ENCODE data around the gene C21orf91.
"Not testable (repeated sequence)": the region's sequence is repeated elsewhere in the genome, so short reads cannot be mapped to it uniquely, and the experiment has no call there.

Gene C21orf91

GRCh38 chr21:17784180-17784598 is 35.0 kb downstream of the C21orf91 start:
- Histone ChIP-seq H3K9ac (ENCODE audit: low read depth, low read length) (no peak overlapping the region), H3K27me3 (ENCODE audit: control insufficient read depth, insufficient read depth, low read length) (no peaks in the 10 kb centered on the region), H3K36me3 (ENCODE audit: control insufficient read depth, insufficient read depth, low read length) (no peaks in the 10 kb centered on the region), H3K4me3 (ENCODE audit: low read depth, low read length) (no peak overlapping the region), H3K9me3 (ENCODE audit: control insufficient read depth, insufficient read depth, low read length) (no peaks in the 10 kb centered on the region), H3K4me1 (ENCODE audit: control insufficient read depth, insufficient read depth, low read length) (peaks cover 9% of the 10 kb centered on the region)

DNA sequence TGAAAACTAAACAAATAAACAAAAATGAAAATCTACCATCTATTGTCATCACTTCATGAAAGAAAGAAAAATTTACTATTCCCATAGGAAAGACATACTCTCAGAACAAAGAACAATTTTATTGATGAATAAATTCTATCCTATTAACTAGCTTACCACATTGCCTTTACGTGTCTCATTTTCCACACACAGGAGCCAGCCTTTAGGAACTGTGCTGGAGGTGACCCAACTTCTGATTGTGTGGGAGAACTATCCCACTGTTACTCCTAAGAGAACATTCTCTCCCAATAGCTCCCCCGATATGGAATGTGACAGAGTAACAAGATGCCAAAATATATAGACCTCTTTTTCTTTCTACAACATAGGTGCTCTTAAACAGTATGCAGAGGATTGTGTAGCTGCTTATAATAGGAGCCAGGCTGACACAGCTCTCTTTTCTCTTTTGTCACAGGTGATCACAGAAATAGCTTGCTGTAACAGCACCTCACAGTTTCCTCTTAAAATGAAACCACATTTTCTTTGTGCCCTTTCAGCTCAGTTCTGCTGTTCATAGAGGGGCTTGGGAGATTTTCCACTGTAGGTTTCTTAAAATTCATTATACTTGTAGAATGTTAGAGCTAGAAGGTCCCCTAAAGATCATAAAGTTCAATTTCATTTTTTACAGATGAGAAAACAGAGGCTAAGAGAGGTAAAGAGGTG is 35.5 kb downstream of the C21orf91 start:
- H3K4me3 ChIP-seq (ENCODE audit: low read depth, low read length), result no peak overlapping the region
- no peaks in the 10 kb centered on the region for H3K36me3 ChIP-seq (ENCODE audit: control insufficient read depth, insufficient read depth, low read length)
- no peaks in the 10 kb centered on the region for H3K27me3 ChIP-seq (ENCODE audit: control insufficient read depth, insufficient read depth, low read length)
- no peaks in the 10 kb centered on the region for H3K9me3 ChIP-seq (ENCODE audit: control insufficient read depth, insufficient read depth, low read length)
- peaks cover 9% of the 10 kb centered on the region for H3K4me1 ChIP-seq (ENCODE audit: control insufficient read depth, insufficient read depth, low read length)
- H3K9ac ChIP-seq (ENCODE audit: low read depth, low read length), result no peak overlapping the region

GRCh38 chr21:17783003-17783402 is 36.2 kb downstream of the C21orf91 start:
- no peaks in the 10 kb centered on the region for H3K36me3 ChIP-seq (ENCODE audit: control insufficient read depth, insufficient read depth, low read length)
- no peak overlapping the region for H3K9ac ChIP-seq (ENCODE audit: low read depth, low read length)
- H3K27me3 ChIP-seq (ENCODE audit: control insufficient read depth, insufficient read depth, low read length), result no peaks in the 10 kb centered on the region
- H3K4me1 ChIP-seq (ENCODE audit: control insufficient read depth, insufficient read depth, low read length), result peaks cover 9% of the 10 kb centered on the region
- no peaks in the 10 kb centered on the region for H3K9me3 ChIP-seq (ENCODE audit: control insufficient read depth, insufficient read depth, low read length)
- no peak overlapping the region for H3K4me3 ChIP-seq (ENCODE audit: low read depth, low read length)

DNA sequence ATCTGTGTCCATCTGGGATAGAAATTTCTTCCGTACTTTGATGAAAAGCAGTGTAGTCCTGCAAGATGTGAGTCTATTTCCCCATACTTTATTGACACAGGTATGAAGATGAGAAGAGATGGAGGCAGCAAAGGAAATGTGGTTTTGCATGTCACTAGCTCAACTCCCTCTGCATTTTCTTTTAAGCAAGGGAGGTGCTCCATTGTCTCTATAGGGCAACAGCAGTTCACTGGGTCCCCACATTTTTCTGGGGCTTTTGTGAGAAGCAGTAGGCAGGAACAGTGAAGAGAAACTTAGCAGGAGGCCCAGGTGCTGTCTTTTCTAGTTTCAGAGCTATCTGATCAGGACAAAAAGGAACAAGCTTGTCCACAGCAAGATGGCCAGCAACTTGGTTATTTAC is 37.1 kb downstream of the C21orf91 start:
- Histone ChIP-seq H3K9me3 (ENCODE audit: control insufficient read depth, insufficient read depth, low read length) (no peaks in the 10 kb centered on the region), H3K4me1 (ENCODE audit: control insufficient read depth, insufficient read depth, low read length) (peaks cover 9% of the 10 kb centered on the region), H3K27me3 (ENCODE audit: control insufficient read depth, insufficient read depth, low read length) (no peaks in the 10 kb centered on the region), H3K4me3 (ENCODE audit: low read depth, low read length) (no peak overlapping the region), H3K36me3 (ENCODE audit: control insufficient read depth, insufficient read depth, low read length) (no peaks in the 10 kb centered on the region), H3K9ac (ENCODE audit: low read depth, low read length) (no peak overlapping the region)

- Histone ChIP-seq H3K36me3 (ENCODE audit: control insufficient read depth, insufficient read depth, low read length) (no peaks in the 10 kb centered on the region), H3K27me3 (ENCODE audit: control insufficient read depth, insufficient read depth, low read length) (no peaks in the 10 kb centered on the region), H3K9me3 (ENCODE audit: control insufficient read depth, insufficient read depth, low read length) (no peaks in the 10 kb centered on the region), H3K4me3 (ENCODE audit: low read depth, low read length) (no peak overlapping the region), H3K4me1 (ENCODE audit: control insufficient read depth, insufficient read depth, low read length) (peaks cover 9% of the 10 kb centered on the region), H3K9ac (ENCODE audit: low read depth, low read length) (no peak overlapping the region)
These were observed 37.6 kb downstream of the C21orf91 start for GRCh38 chr21:17781524-17781923.

DNA sequence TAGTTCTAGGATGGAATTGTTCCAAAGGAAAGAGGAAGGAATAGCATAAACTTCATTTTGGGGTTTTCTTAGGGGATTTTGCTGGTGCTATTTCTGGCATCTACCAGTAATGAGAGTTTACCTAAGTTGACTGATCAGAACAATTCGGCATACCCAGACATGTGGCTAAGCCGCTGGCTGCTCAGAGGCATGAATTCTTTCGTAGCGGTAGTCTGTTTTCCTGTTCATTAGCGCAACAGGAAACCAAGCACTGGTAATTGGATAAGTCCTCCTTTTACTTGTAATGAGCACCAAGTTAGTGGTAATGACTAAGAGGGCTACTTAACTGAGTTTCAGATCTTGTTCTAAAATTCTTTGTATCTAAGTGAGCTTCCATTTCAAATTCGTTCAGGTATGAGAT is 38.6 kb downstream of the C21orf91 start:
- Histone ChIP-seq H3K4me1 (ENCODE audit: control insufficient read depth, insufficient read depth, low read length) (peaks cover 9% of the 10 kb centered on the region), H3K36me3 (ENCODE audit: control insufficient read depth, insufficient read depth, low read length) (no peaks in the 10 kb centered on the region), H3K9ac (ENCODE audit: low read depth, low read length) (no peak overlapping the region), H3K4me3 (ENCODE audit: low read depth, low read length) (no peak overlapping the region), H3K27me3 (ENCODE audit: control insufficient read depth, insufficient read depth, low read length) (no peaks in the 10 kb centered on the region), H3K9me3 (ENCODE audit: control insufficient read depth, insufficient read depth, low read length) (no peaks in the 10 kb centered on the region)

- Histone ChIP-seq H3K9me3 (ENCODE audit: control insufficient read depth, insufficient read depth, low read length) (no peaks in the 10 kb centered on the region), H3K4me1 (ENCODE audit: control insufficient read depth, insufficient read depth, low read length) (peaks cover 9% of the 10 kb centered on the region), H3K27me3 (ENCODE audit: control insufficient read depth, insufficient read depth, low read length) (no peaks in the 10 kb centered on the region), H3K36me3 (ENCODE audit: control insufficient read depth, insufficient read depth, low read length) (no peaks in the 10 kb centered on the region), H3K9ac (ENCODE audit: low read depth, low read length) (no peak overlapping the region), H3K4me3 (ENCODE audit: low read depth, low read length) (no peak overlapping the region)
These were observed 39.2 kb downstream of the C21orf91 start for GRCh38 chr21:17779980-17780379.

- peaks cover 9% of the 10 kb centered on the region for H3K4me1 ChIP-seq (ENCODE audit: control insufficient read depth, insufficient read depth, low read length)
- no peaks in the 10 kb centered on the region for H3K36me3 ChIP-seq (ENCODE audit: control insufficient read depth, insufficient read depth, low read length)
- H3K9ac ChIP-seq (ENCODE audit: low read depth, low read length), result no peak overlapping the region
- no peaks in the 10 kb centered on the region for H3K9me3 ChIP-seq (ENCODE audit: control insufficient read depth, insufficient read depth, low read length)
- H3K4me3 ChIP-seq (ENCODE audit: low read depth, low read length), result no peak overlapping the region
- H3K27me3 ChIP-seq (ENCODE audit: control insufficient read depth, insufficient read depth, low read length), result no peaks in the 10 kb centered on the region
These were observed 39.7 kb downstream of the C21orf91 start for GRCh38 chr21:17779496-17779895.

- Histone ChIP-seq H3K9ac (ENCODE audit: low read depth, low read length) (no peak overlapping the region), H3K9me3 (ENCODE audit: control insufficient read depth, insufficient read depth, low read length) (no peaks in the 10 kb centered on the region), H3K27me3 (ENCODE audit: control insufficient read depth, insufficient read depth, low read length) (no peaks in the 10 kb centered on the region), H3K36me3 (ENCODE audit: control insufficient read depth, insufficient read depth, low read length) (no peaks in the 10 kb centered on the region), H3K4me3 (ENCODE audit: low read depth, low read length) (no peak overlapping the region), H3K4me1 (ENCODE audit: control insufficient read depth, insufficient read depth, low read length) (peaks cover 9% of the 10 kb centered on the region)
These were observed 41.9 kb downstream of the C21orf91 start for GRCh38 chr21:17777072-17777765.

- no peak overlapping the region for H3K4me3 ChIP-seq (ENCODE audit: low read depth, low read length)
These were observed 43.6 kb downstream of the C21orf91 start for GRCh38 chr21:17775431-17776126.

GRCh38 chr21:17775021-17775420 is 44.1 kb downstream of the C21orf91 start:
- not testable (repeated sequence) for H3K9me3 ChIP-seq (ENCODE audit: control insufficient read depth, insufficient read depth, low read length); H3K4me3 ChIP-seq (ENCODE audit: low read depth, low read length); H3K4me1 ChIP-seq (ENCODE audit: control insufficient read depth, insufficient read depth, low read length); H3K27me3 ChIP-seq (ENCODE audit: control insufficient read depth, insufficient read depth, low read length); H3K9ac ChIP-seq (ENCODE audit: low read depth, low read length); H3K36me3 ChIP-seq (ENCODE audit: control insufficient read depth, insufficient read depth, low read length)

More at GRCh38 chr21:17775431-17776126, 43.6 kb downstream of the C21orf91 start:
- no peaks in the 10 kb centered on the region for H3K27me3 ChIP-seq (ENCODE audit: control insufficient read depth, insufficient read depth, low read length)
- H3K36me3 ChIP-seq (ENCODE audit: control insufficient read depth, insufficient read depth, low read length), result no peaks in the 10 kb centered on the region
- no peak overlapping the region for H3K9ac ChIP-seq (ENCODE audit: low read depth, low read length)
- no peaks in the 10 kb centered on the region for H3K4me1 ChIP-seq (ENCODE audit: control insufficient read depth, insufficient read depth, low read length)
- H3K9me3 ChIP-seq (ENCODE audit: control insufficient read depth, insufficient read depth, low read length), result no peaks in the 10 kb centered on the region

GRCh38 chr21:17769447-17769845 is 49.7 kb downstream of the C21orf91 start:
- H3K4me3 ChIP-seq (ENCODE audit: low read depth, low read length), result no peak overlapping the region
- no peaks in the 10 kb centered on the region for H3K4me1 ChIP-seq (ENCODE audit: control insufficient read depth, insufficient read depth, low read length)
- H3K36me3 ChIP-seq (ENCODE audit: control insufficient read depth, insufficient read depth, low read length), result no peaks in the 10 kb centered on the region
- H3K9ac ChIP-seq (ENCODE audit: low read depth, low read length), result no peak overlapping the region
- no peaks in the 10 kb centered on the region for H3K27me3 ChIP-seq (ENCODE audit: control insufficient read depth, insufficient read depth, low read length)
- no peaks in the 10 kb centered on the region for H3K9me3 ChIP-seq (ENCODE audit: control insufficient read depth, insufficient read depth, low read length)
